Fibroblast of mammary gland (primary cell): ENCODE measurements around the gene LY6G6C.

Experiments
- DNase-seq: peaks from one replicate; pipeline ENCODE4 v3.0.0-alpha.2; 2010; ENCODE audit warnings: low read depth
- H3K4me3 ChIP-seq: 2 replicates; pipeline ENCODE4 v1.5.1; 2011; ENCODE audit warnings: low read depth, mild to moderate bottlenecking, low read length, moderate library complexity; ENCODE audit not compliant: control insufficient read depth
- CTCF ChIP-seq: conservative IDR thresholded peaks from 2 replicates; pipeline ENCODE4 v1.5.1; 2011; ENCODE audit warnings: low read depth, low read length, inconsistent platforms; ENCODE audit not compliant: control insufficient read depth, insufficient read depth

LY6G6C gene

DNA sequence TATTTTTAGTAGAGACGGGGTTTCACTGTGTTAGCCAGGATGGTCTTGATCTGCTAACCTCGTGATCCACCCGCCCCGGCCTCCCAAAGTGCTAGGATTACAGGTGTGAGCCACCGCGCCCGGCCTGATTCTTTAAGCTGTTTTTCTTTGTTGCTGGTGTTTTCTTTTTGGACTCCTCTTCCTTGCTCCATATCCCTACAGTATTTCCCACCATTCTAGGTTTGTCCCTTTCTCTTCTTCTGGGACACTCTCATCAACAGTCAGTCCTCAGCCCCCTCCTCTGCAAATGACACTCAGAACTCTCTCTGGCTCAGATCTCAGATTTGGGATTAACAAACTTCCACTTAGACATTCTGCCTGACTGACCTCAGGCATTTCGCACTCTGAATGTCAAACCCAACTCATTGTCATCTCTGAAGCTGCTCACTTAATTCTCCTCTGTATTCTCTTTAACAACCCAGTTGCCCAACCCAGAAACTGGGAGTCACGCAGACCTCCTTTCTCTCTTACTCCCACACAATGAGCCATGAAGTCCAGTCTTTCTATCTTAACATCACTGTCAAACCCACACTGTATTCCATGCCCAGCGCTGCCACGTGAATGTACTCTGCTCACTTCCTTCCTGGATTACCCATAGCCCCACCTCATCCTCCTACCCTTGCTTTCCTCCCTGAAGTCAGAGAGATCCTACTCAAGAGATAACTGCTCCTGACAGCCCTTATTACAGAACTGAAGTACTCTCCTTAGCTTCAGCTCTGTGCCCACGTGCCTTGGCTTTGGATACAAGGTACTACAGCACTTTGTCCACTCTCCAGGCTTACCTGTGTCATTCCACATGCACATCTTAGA lies 4.2 kb upstream of the LY6G6C start:
- TF ChIP-seq CTCF, result no peak
- H3K4me3 ChIP-seq, result no peak overlapping the region
- no peak for DNase-seq

DNA sequence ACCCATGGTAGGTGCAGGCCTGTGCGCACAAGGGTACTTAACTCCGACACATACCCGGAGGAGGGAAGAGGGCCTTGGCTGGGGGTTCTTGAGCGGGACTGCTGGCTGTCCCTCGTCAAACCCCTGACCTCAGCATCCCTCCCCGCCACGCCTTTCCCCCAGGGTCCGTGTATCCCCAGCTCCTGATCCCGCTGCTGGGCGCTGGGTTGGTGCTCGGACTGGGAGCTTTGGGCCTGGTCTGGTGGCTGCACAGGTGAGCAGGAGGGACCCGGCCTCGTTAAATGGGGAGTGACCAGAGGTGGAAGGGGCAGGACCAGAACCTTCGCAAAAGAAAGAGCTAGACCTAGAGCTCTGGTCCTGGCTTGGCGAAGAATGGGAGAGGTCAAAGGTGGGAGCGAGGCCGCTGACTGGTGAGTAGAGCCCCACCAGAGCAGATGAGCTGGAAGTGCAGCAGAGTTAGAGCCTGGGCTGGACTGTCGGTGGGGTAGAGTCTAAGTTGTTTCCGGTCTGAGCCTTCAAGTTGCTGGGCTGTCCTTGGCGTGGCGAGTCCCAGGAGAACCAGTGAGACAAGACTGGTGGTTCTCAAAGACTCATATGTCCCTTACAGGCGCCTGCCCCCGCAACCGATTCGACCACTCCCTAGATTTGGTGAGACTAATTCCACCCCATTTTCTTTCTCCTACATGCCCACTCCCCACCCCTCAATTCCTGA lies 2.6 kb upstream of the LY6G6C start:
- no peak for TF ChIP-seq CTCF
- H3K4me3 ChIP-seq, result no peak overlapping the region

GRCh38 chr6:31723245-31723979 lies 1.9 kb upstream of the LY6G6C start, which contains the start of gene MPIG6B:
TSS of gene MPIG6B (plus strand) at chr6:31723373. CDS start at chr6:31723384, 11 bp downstream.
- no peak within 1 kb of the TSS for H3K4me3 ChIP-seq
- DNase-seq, result no peak

More for the DNA sequence above, 2.6 kb upstream of the LY6G6C start:
- no peak for DNase-seq

DNA sequence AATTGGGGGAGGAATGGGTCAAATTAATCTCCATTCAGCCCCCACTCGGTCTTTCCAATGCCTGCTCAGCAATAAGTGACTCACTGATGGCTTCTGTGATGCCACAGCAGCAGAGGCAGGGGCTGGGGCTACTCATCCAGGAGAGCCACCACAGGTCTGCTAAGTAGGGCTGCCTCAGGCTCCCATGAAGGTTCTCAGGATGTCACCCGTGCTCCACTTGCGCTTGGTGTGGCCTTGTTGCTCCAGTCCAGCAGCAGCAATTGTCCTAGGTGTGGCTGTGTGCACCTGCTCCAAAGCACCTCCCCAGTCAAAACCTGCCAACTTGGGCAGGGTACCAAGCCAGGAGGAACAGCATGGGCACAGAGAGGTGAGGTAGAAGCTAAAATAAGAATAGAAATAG lies 627 bp upstream of the LY6G6C start:
- TF ChIP-seq CTCF, result no peak
- H3K4me3 ChIP-seq, result no peak overlapping the region
- DNase-seq, result no peak

More at GRCh38 chr6:31723245-31723979, 1.9 kb upstream of the LY6G6C start, which contains the start of gene MPIG6B:
- TF ChIP-seq CTCF, result no peak

- DNase-seq, result no peak
- no peak overlapping the region for H3K4me3 ChIP-seq
- TF ChIP-seq CTCF, result no peak
Observed at GRCh38 chr6:31720196-31720770, 1.3 kb downstream of the LY6G6C start.

- DNase-seq, result no peak
- no peak overlapping the region for H3K4me3 ChIP-seq
- TF ChIP-seq CTCF, result no peak
Observed at GRCh38 chr6:31719001-31719400, 2.5 kb downstream of the LY6G6C start.
